Parathyroid adenoma (tissue), 2 donors: ENCODE measurements around the gene TANC1.

ENCODE experiments used
- H2AFZ ChIP-seq: fragments of 300-600 bp; sonication (generic); one replicate; pipeline ENCODE4 v1.7.0; 2017; ENCODE audit warnings: antibody characterized with exemption, mild to moderate bottlenecking
- H3K27ac ChIP-seq: fragments of 300-600 bp; sonication (generic); one replicate; pipeline ENCODE4 v1.7.0; 2017
- H3K27me3 ChIP-seq: fragments of 300-600 bp; sonication (generic); one replicate; pipeline ENCODE4 v1.7.0; 2017; ENCODE audit warnings: low read length; ENCODE audit not compliant: control insufficient read depth, insufficient read depth
- H3K36me3 ChIP-seq: fragments of 300-600 bp; sonication (generic); one replicate; pipeline ENCODE4 v1.7.0; 2017; ENCODE audit warnings: low read length; ENCODE audit not compliant: control insufficient read depth, insufficient read depth
- H3K4me1 ChIP-seq: fragments of 300-600 bp; sonication (generic); one replicate; pipeline ENCODE4 v1.7.0; 2017; ENCODE audit warnings: control low read depth
- H3K4me2 ChIP-seq: fragments of 300-600 bp; sonication (generic); one replicate; pipeline ENCODE4 v1.7.0; 2017; ENCODE audit warnings: low read length
- H3K4me3 ChIP-seq: fragments of 300-600 bp; sonication (generic); one replicate; pipeline ENCODE4 v1.7.0; 2017; ENCODE audit warnings: low read depth, low read length
- H3K79me2 ChIP-seq: fragments of 300-600 bp; sonication (generic); one replicate; pipeline ENCODE4 v1.7.0; 2017; ENCODE audit warnings: control low read depth
- H3K9ac ChIP-seq: fragments of 300-600 bp; sonication (generic); one replicate; pipeline ENCODE4 v1.7.0; 2017; ENCODE audit warnings: mild to moderate bottlenecking
- H3K9me3 ChIP-seq: fragments of 300-600 bp; sonication (generic); one replicate; pipeline ENCODE4 v1.7.0; 2017; ENCODE audit warnings: low read length; ENCODE audit not compliant: control insufficient read depth
- TF ChIP-seq, protein P1 (sequence below): fragments of 300-600 bp; sonication (generic); IDR thresholded peaks from one replicate; pipeline ENCODE4 v1.7.0; 2017; ENCODE audit warnings: antibody characterized with exemption, mild to moderate bottlenecking
- donor health status: primary hyperparathyroidism.

Gene TANC1

GRCh38 chr2:159214325-159214865, 246.0 kb downstream of the TANC1 start:
- no peaks in the 10 kb centered on the region for H3K36me3 ChIP-seq
- H3K4me2 ChIP-seq = no peak overlapping the region
- no peak overlapping the region for H3K27ac ChIP-seq
- H3K9me3 ChIP-seq = no peaks in the 10 kb centered on the region
- no peak overlapping the region for H3K4me3 ChIP-seq
- H3K79me2 ChIP-seq = no peaks in the 10 kb centered on the region
- TF ChIP-seq, protein P1, sequence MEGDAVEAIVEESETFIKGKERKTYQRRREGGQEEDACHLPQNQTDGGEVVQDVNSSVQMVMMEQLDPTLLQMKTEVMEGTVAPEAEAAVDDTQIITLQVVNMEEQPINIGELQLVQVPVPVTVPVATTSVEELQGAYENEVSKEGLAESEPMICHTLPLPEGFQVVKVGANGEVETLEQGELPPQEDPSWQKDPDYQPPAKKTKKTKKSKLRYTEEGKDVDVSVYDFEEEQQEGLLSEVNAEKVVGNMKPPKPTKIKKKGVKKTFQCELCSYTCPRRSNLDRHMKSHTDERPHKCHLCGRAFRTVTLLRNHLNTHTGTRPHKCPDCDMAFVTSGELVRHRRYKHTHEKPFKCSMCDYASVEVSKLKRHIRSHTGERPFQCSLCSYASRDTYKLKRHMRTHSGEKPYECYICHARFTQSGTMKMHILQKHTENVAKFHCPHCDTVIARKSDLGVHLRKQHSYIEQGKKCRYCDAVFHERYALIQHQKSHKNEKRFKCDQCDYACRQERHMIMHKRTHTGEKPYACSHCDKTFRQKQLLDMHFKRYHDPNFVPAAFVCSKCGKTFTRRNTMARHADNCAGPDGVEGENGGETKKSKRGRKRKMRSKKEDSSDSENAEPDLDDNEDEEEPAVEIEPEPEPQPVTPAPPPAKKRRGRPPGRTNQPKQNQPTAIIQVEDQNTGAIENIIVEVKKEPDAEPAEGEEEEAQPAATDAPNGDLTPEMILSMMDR = no peak
- no peak overlapping the region for H3K9ac ChIP-seq
- H2AFZ ChIP-seq = no peak overlapping the region
- H3K4me1 ChIP-seq = peaks cover 3% of the 10 kb centered on the region
- H3K27me3 ChIP-seq = no peaks in the 10 kb centered on the region

- H3K4me2 ChIP-seq = no peak overlapping the region
- no peaks in the 10 kb centered on the region for H3K79me2 ChIP-seq
- no peak overlapping the region for H3K4me3 ChIP-seq
- H3K27ac ChIP-seq = no peak overlapping the region
- TF ChIP-seq, protein P1 = no peak
- H3K36me3 ChIP-seq = no peaks in the 10 kb centered on the region
- H3K9me3 ChIP-seq = no peaks in the 10 kb centered on the region
- H3K4me1 ChIP-seq = peaks cover 3% of the 10 kb centered on the region
- no peaks in the 10 kb centered on the region for H3K27me3 ChIP-seq
- H3K9ac ChIP-seq = no peak overlapping the region
- no peak overlapping the region for H2AFZ ChIP-seq
Observed at GRCh38 chr2:159215116-159215515, 246.7 kb downstream of the TANC1 start.

- Histone ChIP-seq H3K36me3 (no peaks in the 10 kb centered on the region), H3K4me3 (no peak overlapping the region), H3K9ac (no peak overlapping the region), H3K27me3 (no peaks in the 10 kb centered on the region), H2AFZ (no peak overlapping the region), H3K79me2 (no peaks in the 10 kb centered on the region), H3K9me3 (no peaks in the 10 kb centered on the region), H3K4me1 (peaks cover 6% of the 10 kb centered on the region), H3K27ac (no peak overlapping the region), H3K4me2 (no peak overlapping the region)
- TF ChIP-seq, protein P1 = no peak
Observed at GRCh38 chr2:159217676-159218075, 249.2 kb downstream of the TANC1 start.

- H3K4me3 ChIP-seq = no peak overlapping the region
- no peaks in the 10 kb centered on the region for H3K9me3 ChIP-seq
- peaks cover 6% of the 10 kb centered on the region for H3K4me1 ChIP-seq
- H3K36me3 ChIP-seq = no peaks in the 10 kb centered on the region
- H3K9ac ChIP-seq = no peak overlapping the region
- no peak overlapping the region for H3K27ac ChIP-seq
- H2AFZ ChIP-seq = no peak overlapping the region
- H3K79me2 ChIP-seq = no peaks in the 10 kb centered on the region
- TF ChIP-seq, protein P1 = no peak
- no peak overlapping the region for H3K4me2 ChIP-seq
- no peaks in the 10 kb centered on the region for H3K27me3 ChIP-seq
Observed at GRCh38 chr2:159218389-159218788, 249.9 kb downstream of the TANC1 start.

DNA sequence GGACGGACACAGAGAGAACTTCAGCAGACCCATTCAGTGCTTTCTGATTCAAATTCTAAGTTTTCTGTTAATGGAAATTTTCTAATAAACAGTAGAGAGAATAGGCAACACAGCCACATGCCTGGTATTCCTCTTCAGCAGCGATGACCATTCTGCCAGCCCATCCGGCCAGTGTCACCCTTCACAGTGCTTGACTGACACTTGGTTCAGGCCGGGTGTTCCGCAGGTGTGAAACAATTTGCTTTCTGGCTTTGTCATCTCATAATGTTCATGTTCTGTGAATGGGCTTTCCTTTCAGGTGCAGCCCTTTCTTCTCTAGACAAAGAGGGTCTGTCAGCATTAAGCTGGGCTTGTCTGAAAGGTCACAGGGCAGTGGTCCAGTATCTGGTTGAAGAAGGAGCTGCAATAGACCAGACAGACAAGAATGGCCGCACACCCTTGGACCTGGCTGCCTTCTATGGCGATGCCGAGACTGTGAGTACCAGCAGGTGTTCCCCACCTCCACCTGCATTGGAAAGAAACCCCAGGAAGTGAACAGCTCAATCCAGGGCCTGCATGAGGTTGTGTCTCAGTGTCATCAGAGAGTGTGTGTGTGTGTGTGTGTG, 251.1 kb downstream of the TANC1 start:
- no peaks in the 10 kb centered on the region for H3K27me3 ChIP-seq
- no peaks in the 10 kb centered on the region for H3K36me3 ChIP-seq
- no peaks in the 10 kb centered on the region for H3K9me3 ChIP-seq
- TF ChIP-seq, protein P1 = no peak
- H2AFZ ChIP-seq = no peak overlapping the region
- peaks cover 3% of the 10 kb centered on the region for H3K4me1 ChIP-seq
- no peak overlapping the region for H3K4me3 ChIP-seq
- H3K4me2 ChIP-seq = no peak overlapping the region
- no peak overlapping the region for H3K9ac ChIP-seq
- no peak overlapping the region for H3K27ac ChIP-seq
- no peaks in the 10 kb centered on the region for H3K79me2 ChIP-seq
